ENCODE results near the gene TTYH2.
"Not testable (repeated sequence)": the region's sequence is repeated elsewhere in the genome, so short reads cannot be mapped to it uniquely, and the experiment has no call there.

Gene TTYH2

GRCh38 chr17:74180336-74180735, 33.0 kb upstream of the TTYH2 start:
- FAIRE-seq (no peak), DNase-seq (ENCODE audit: insufficient read length, low spot score) (no peak)
- TF ChIP-seq SPI1 (IDR thresholded peaks at IDR 0.05; ENCODE audit: low read depth, low read length) (no peak), POU2F2 (IDR thresholded peaks at IDR 0.05; ENCODE audit: low read depth, low read length) (no peak), PAX5 (IDR thresholded peaks at IDR 0.05; ENCODE audit: insufficient read depth, low read length, severe bottlenecking) (no peak), TAF1 (IDR thresholded peaks at IDR 0.05; ENCODE audit: low read depth, low read length) (no peak), POLR2AphosphoS5 (IDR thresholded peaks at IDR 0.05; ENCODE audit: low read depth, low read length) (no peak), POLR2A (IDR thresholded peaks at IDR 0.05; ENCODE audit: low read depth, low read length) (no peak)

- no peak for TF ChIP-seq POLR2A (IDR thresholded peaks at IDR 0.05; ENCODE audit: low read depth, low read length)
- FAIRE-seq (no peak), DNase-seq (ENCODE audit: insufficient read length, low spot score) (no peak)
Observed at GRCh38 chr17:74181341-74181740, 32.0 kb upstream of the TTYH2 start.

GRCh38 chr17:74182041-74182723, 31.2 kb upstream of the TTYH2 start:
- FAIRE-seq (no peak), DNase-seq (ENCODE audit: insufficient read length, low spot score) (no peak)
- no peak for TF ChIP-seq PAX5 (IDR thresholded peaks at IDR 0.05; ENCODE audit: insufficient read depth, low read length, severe bottlenecking)
- no peak for TF ChIP-seq TAF1 (IDR thresholded peaks at IDR 0.05; ENCODE audit: low read depth, low read length)
- no peak for TF ChIP-seq POLR2AphosphoS5 (IDR thresholded peaks at IDR 0.05; ENCODE audit: low read depth, low read length)
- TF ChIP-seq POU2F2 (IDR thresholded peaks at IDR 0.05; ENCODE audit: low read depth, low read length): no peak
- TF ChIP-seq POLR2A (IDR thresholded peaks at IDR 0.05; ENCODE audit: low read depth, low read length): no peak
- TF ChIP-seq SPI1 (IDR thresholded peaks at IDR 0.05; ENCODE audit: low read depth, low read length): no peak

GRCh38 chr17:74183411-74183810, 30.0 kb upstream of the TTYH2 start:
- no peak for FAIRE-seq
- TF ChIP-seq POLR2A (IDR thresholded peaks at IDR 0.05; ENCODE audit: low read depth, low read length) (no peak), SPI1 (IDR thresholded peaks at IDR 0.05; ENCODE audit: low read depth, low read length) (no peak), POU2F2 (IDR thresholded peaks at IDR 0.05; ENCODE audit: low read depth, low read length) (no peak), TAF1 (IDR thresholded peaks at IDR 0.05; ENCODE audit: low read depth, low read length) (no peak), POLR2AphosphoS5 (IDR thresholded peaks at IDR 0.05; ENCODE audit: low read depth, low read length) (no peak), PAX5 (IDR thresholded peaks at IDR 0.05; ENCODE audit: insufficient read depth, low read length, severe bottlenecking) (no peak)

GRCh38 chr17:74185571-74186185, 27.7 kb upstream of the TTYH2 start:
- DNase-seq (ENCODE audit: insufficient read length, low spot score) (no peak), FAIRE-seq (no peak)
- TF ChIP-seq POU2F2 (IDR thresholded peaks at IDR 0.05; ENCODE audit: low read depth, low read length) (no peak), POLR2A (IDR thresholded peaks at IDR 0.05; ENCODE audit: low read depth, low read length) (no peak), PAX5 (IDR thresholded peaks at IDR 0.05; ENCODE audit: insufficient read depth, low read length, severe bottlenecking) (no peak), SPI1 (IDR thresholded peaks at IDR 0.05; ENCODE audit: low read depth, low read length) (no peak), TAF1 (IDR thresholded peaks at IDR 0.05; ENCODE audit: low read depth, low read length) (no peak), POLR2AphosphoS5 (IDR thresholded peaks at IDR 0.05; ENCODE audit: low read depth, low read length) (no peak)

More at GRCh38 chr17:74183411-74183810, 30.0 kb upstream of the TTYH2 start:
- DNase-seq (ENCODE audit: insufficient read length, low spot score): no peak

- TF ChIP-seq POLR2AphosphoS5 (IDR thresholded peaks at IDR 0.05; ENCODE audit: low read depth, low read length) (no peak), POU2F2 (IDR thresholded peaks at IDR 0.05; ENCODE audit: low read depth, low read length) (no peak), PAX5 (IDR thresholded peaks at IDR 0.05; ENCODE audit: insufficient read depth, low read length, severe bottlenecking) (no peak), SPI1 (IDR thresholded peaks at IDR 0.05; ENCODE audit: low read depth, low read length) (no peak), TAF1 (IDR thresholded peaks at IDR 0.05; ENCODE audit: low read depth, low read length) (no peak), POLR2A (IDR thresholded peaks at IDR 0.05; ENCODE audit: low read depth, low read length) (no peak)
- peak; percentile 75 for FAIRE-seq
- DNase-seq (ENCODE audit: insufficient read length, low spot score): no peak
Observed at GRCh38 chr17:74186498-74186897, 26.9 kb upstream of the TTYH2 start.

GRCh38 chr17:74187761-74188160, 25.6 kb upstream of the TTYH2 start:
- FAIRE-seq (no peak), DNase-seq (ENCODE audit: insufficient read length, low spot score) (no peak)

GRCh38 chr17:74188687-74189086, 24.7 kb upstream of the TTYH2 start:
- not testable (repeated sequence) for DNase-seq (ENCODE audit: insufficient read length, low spot score); FAIRE-seq

More at GRCh38 chr17:74187761-74188160, 25.6 kb upstream of the TTYH2 start:
- TF ChIP-seq TAF1 (IDR thresholded peaks at IDR 0.05; ENCODE audit: low read depth, low read length): no peak
- no peak for TF ChIP-seq POLR2AphosphoS5 (IDR thresholded peaks at IDR 0.05; ENCODE audit: low read depth, low read length)
- TF ChIP-seq SPI1 (IDR thresholded peaks at IDR 0.05; ENCODE audit: low read depth, low read length): no peak
- TF ChIP-seq PAX5 (IDR thresholded peaks at IDR 0.05; ENCODE audit: insufficient read depth, low read length, severe bottlenecking): no peak
- TF ChIP-seq POU2F2 (IDR thresholded peaks at IDR 0.05; ENCODE audit: low read depth, low read length): no peak
- TF ChIP-seq POLR2A (IDR thresholded peaks at IDR 0.05; ENCODE audit: low read depth, low read length): no peak

- FAIRE-seq (no peak), DNase-seq (ENCODE audit: insufficient read length, low spot score) (no peak)
- TF ChIP-seq POLR2AphosphoS5 (IDR thresholded peaks at IDR 0.05; ENCODE audit: low read depth, low read length) (no peak), SPI1 (IDR thresholded peaks at IDR 0.05; ENCODE audit: low read depth, low read length) (no peak), TAF1 (IDR thresholded peaks at IDR 0.05; ENCODE audit: low read depth, low read length) (no peak), PAX5 (IDR thresholded peaks at IDR 0.05; ENCODE audit: insufficient read depth, low read length, severe bottlenecking) (no peak), POLR2A (IDR thresholded peaks at IDR 0.05; ENCODE audit: low read depth, low read length) (no peak), POU2F2 (IDR thresholded peaks at IDR 0.05; ENCODE audit: low read depth, low read length) (no peak)
Observed at GRCh38 chr17:74190154-74190553, 23.2 kb upstream of the TTYH2 start.

GRCh38 chr17:74190807-74191406, 22.5 kb upstream of the TTYH2 start:
- TF ChIP-seq POU2F2 (IDR thresholded peaks at IDR 0.05; ENCODE audit: low read depth, low read length): no peak
- TF ChIP-seq POLR2A (IDR thresholded peaks at IDR 0.05; ENCODE audit: low read depth, low read length): no peak
- TF ChIP-seq TAF1 (IDR thresholded peaks at IDR 0.05; ENCODE audit: low read depth, low read length): no peak
- no peak for TF ChIP-seq POLR2AphosphoS5 (IDR thresholded peaks at IDR 0.05; ENCODE audit: low read depth, low read length)
- TF ChIP-seq PAX5 (IDR thresholded peaks at IDR 0.05; ENCODE audit: insufficient read depth, low read length, severe bottlenecking): no peak
- TF ChIP-seq SPI1 (IDR thresholded peaks at IDR 0.05; ENCODE audit: low read depth, low read length): no peak
- no peak for DNase-seq (ENCODE audit: insufficient read length, low spot score)
- no peak for FAIRE-seq

Measured in GM12891 (cell line).